Calu3 (cell line): ENCODE measurements around the gene PPP1R2. TPM values are rescaled to one million over a fixed set of nuclear protein-coding genes. Genes with fewer than 3 reads are reported as not detected.

Source experiments
- BruUV-seq: library from RNA; stranded (reverse); fragments of 400-500 nt; replicated peaks from 2 replicates; lab custom pipeline; 2021; lab: Mats Ljungman, UMichigan
- CTCF ChIA-PET: fragments of 300-600 bp; sonication (Branson Sonifier 250); formaldehyde crosslinking; loops from one replicate; lab custom pipeline; 2022; ENCODE audit warnings: antibody characterized with exemption; lab: Charles Lee
- DNase-seq: peaks from one replicate; pipeline ENCODE4 v3.0.0; 2022
- H3K27ac Mint-ChIP-seq: one replicate; pipeline ENCODE4 v1.8.0; 2022; ENCODE audit warnings: mixed read lengths; ENCODE audit not compliant: unreplicated experiment
- H3K27me3 Mint-ChIP-seq: one replicate; pipeline ENCODE4 v1.8.0; 2022; ENCODE audit warnings: mixed read lengths; ENCODE audit not compliant: unreplicated experiment
- H3K36me3 Mint-ChIP-seq: one replicate; pipeline ENCODE4 v1.8.0; 2022; ENCODE audit warnings: mild to moderate bottlenecking, moderate library complexity, mixed read lengths; ENCODE audit not compliant: insufficient read depth, unreplicated experiment
- H3K4me1 Mint-ChIP-seq: one replicate; pipeline ENCODE4 v1.8.0; 2022; ENCODE audit warnings: mild to moderate bottlenecking, low read depth, mixed read lengths; ENCODE audit not compliant: unreplicated experiment
- H3K4me3 Mint-ChIP-seq: one replicate; pipeline ENCODE4 v1.8.0; 2022; ENCODE audit warnings: mild to moderate bottlenecking, low read depth, moderate library complexity, mixed read lengths; ENCODE audit not compliant: unreplicated experiment
- H3K9me3 Mint-ChIP-seq: one replicate; pipeline ENCODE4 v1.8.0; 2022; ENCODE audit warnings: low read depth, mixed read lengths; ENCODE audit not compliant: unreplicated experiment
- intact Hi-C: fragments of 100-400 bp; cut with micrococcal nuclease; formaldehyde crosslinking; loops from one replicate; pipeline ENCODE4 v1.10.0; 2022; ENCODE audit not compliant: unreplicated experiment
- total RNA-seq: library from RNA; stranded (reverse); gene quantifications from 2 replicates; pipeline ENCODE4 v1.2.3, GENCODE V29; 2022
- TF ChIP-seq, protein P1 (sequence below): fragments of 200-600 bp; IDR thresholded peaks from one replicate; pipeline ENCODE4 v1.8.0; 2022; ENCODE audit warnings: antibody characterized with exemption; ENCODE audit not compliant: unreplicated experiment

PPP1R2 gene
- total RNA-seq, 1 experiment from 2014 or later: 60.6 TPM

DNA sequence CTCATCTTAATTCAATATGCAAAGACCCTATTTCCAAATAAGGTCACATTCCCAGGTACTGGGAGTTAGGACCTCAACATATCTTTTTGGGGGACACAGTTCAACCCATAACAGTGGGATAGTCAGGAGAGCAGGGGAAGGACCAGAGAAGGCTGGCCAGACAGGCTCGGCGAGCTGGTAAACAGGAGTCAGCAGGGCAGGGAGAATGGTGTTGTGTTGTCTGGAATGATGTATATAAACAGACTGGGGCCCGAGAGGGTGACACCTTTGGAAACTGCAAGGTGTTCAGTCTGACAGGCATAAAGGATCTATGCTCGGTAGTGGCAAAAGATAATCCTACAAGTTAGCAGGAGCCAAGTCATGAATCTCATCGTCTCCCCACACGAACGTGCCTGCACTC, 10.1 kb upstream of the PPP1R2 start:
- Mint-ChIP-seq H3K9me3 (no peaks in the 10 kb centered on the region), H3K4me1 (peaks cover 10% of the 10 kb centered on the region), H3K27ac (no peak overlapping the region), H3K27me3 (peaks cover 18% of the 10 kb centered on the region), H3K4me3 (no peak overlapping the region), H3K36me3 (no peaks in the 10 kb centered on the region)
- CTCF ChIA-PET: no interaction called here
- TF ChIP-seq, protein P1, sequence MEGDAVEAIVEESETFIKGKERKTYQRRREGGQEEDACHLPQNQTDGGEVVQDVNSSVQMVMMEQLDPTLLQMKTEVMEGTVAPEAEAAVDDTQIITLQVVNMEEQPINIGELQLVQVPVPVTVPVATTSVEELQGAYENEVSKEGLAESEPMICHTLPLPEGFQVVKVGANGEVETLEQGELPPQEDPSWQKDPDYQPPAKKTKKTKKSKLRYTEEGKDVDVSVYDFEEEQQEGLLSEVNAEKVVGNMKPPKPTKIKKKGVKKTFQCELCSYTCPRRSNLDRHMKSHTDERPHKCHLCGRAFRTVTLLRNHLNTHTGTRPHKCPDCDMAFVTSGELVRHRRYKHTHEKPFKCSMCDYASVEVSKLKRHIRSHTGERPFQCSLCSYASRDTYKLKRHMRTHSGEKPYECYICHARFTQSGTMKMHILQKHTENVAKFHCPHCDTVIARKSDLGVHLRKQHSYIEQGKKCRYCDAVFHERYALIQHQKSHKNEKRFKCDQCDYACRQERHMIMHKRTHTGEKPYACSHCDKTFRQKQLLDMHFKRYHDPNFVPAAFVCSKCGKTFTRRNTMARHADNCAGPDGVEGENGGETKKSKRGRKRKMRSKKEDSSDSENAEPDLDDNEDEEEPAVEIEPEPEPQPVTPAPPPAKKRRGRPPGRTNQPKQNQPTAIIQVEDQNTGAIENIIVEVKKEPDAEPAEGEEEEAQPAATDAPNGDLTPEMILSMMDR: no peak
- no TSS peak for BruUV-seq
- intact Hi-C loops: no loop called here
- no peak for DNase-seq

DNA sequence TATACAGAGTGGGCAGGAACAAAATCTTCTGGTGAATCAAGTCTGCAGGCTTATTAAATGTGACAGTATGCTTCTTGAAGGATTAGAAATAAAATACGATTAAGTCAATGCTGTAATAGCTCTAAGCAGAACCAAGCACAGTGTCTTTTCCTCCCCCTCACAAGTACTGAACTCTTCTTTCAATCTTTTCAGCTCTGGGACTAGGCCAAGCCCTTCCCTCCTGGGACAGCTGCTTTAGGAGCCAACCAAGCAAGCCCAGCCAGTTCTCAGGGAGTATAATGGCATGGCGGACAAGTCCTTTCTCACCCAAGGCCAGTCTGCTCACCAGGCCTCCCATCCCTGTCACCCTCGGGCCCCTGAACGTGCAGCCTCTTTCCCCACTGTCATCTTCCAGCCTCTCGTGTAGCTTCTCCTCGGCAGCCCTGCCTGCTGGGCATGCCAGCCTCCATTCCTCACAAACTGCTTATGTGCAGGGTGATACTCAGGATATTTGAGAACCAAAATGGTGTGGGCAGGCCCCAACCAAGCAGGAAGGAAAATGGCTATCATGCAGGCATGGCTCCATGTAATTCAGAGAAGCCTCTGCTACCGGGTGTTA, 8.4 kb upstream of the PPP1R2 start:
- intact Hi-C loops: no loop called here
- BruUV-seq: no TSS peak
- TF ChIP-seq, protein P1: no peak
- Mint-ChIP-seq H3K27ac (no peak overlapping the region), H3K4me3 (no peak overlapping the region), H3K4me1 (peaks cover 19% of the 10 kb centered on the region), H3K36me3 (no peaks in the 10 kb centered on the region), H3K9me3 (no peaks in the 10 kb centered on the region), H3K27me3 (peaks cover 15% of the 10 kb centered on the region)
- no peak for DNase-seq
- CTCF ChIA-PET: interaction anchor here (1.2 kb wide), 1 partner anchor 9 kb away, joined by 3 read pairs; no protein-coding TSS in a partner anchor

DNA sequence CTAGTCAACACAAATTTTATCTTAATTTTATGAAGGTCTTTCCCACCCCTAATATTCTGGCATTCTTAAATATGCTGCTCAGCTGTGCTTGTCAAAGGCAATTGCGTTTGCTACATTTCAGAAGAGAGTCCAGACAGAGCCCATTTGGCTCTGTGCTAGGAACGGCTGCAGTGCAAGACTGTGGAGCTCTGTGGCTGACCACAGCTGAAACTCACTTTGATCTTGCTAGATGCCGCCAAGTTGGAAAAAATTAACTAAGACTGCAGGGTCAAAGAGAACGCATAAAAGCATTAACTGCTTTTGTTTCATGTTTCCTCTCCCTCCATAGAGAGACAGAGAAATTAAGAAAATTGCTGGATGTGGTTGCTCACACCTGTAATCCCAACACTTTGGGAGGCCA, 7.6 kb upstream of the PPP1R2 start:
- H3K9me3 Mint-ChIP-seq: no peaks in the 10 kb centered on the region
- no TSS peak for BruUV-seq
- H3K36me3 Mint-ChIP-seq: no peaks in the 10 kb centered on the region
- TF ChIP-seq, protein P1: no peak
- peaks cover 27% of the 10 kb centered on the region for H3K4me1 Mint-ChIP-seq
- H3K4me3 Mint-ChIP-seq: no peak overlapping the region
- H3K27ac Mint-ChIP-seq: no peak overlapping the region
- CTCF ChIA-PET: interaction anchor here (1.2 kb wide), 1 partner anchor 10 kb away, joined by 3 read pairs; no protein-coding TSS in a partner anchor
- peaks cover 8% of the 10 kb centered on the region for H3K27me3 Mint-ChIP-seq
- intact Hi-C loops: no loop called here
- DNase-seq: no peak

DNA sequence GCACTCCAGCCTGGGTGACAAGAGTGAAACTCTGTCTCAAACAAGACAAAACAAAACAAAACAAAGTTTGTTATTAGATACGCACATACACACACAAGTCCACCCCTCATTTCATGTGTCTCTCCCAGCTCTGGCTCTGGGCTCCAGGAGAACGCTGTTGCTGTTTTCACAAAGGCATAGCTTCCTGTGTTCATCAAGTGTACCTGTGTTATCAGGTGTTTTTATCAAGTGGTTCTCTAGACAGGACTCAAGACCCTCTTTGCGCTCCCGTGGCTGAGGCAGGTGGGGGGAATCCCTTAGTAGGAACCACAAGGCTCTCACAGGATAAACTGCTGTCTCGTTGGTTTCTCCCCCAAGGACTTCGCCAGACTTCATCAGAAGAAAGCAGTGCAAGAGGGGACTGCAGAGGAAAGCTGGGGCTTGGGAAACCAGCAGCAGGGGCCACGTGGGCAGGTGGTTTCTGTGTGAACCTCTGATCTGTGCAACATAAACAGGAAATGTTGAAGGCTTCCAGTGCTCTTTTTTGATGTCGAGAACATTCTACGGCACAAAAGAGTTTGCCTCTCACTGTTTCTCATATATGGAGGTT, 6.9 kb upstream of the PPP1R2 start:
- Mint-ChIP-seq H3K4me1 (peaks cover 29% of the 10 kb centered on the region), H3K4me3 (no peak overlapping the region), H3K36me3 (no peaks in the 10 kb centered on the region), H3K9me3 (no peaks in the 10 kb centered on the region), H3K27ac (no peak overlapping the region), H3K27me3 (peaks cover under 1% of the 10 kb centered on the region)
- no TSS peak for BruUV-seq
- intact Hi-C loops: no loop called here
- TF ChIP-seq, protein P1: no peak
- DNase-seq: no peak
- CTCF ChIA-PET: interaction anchor here (0.7 kb wide), 1 partner anchor 416 kb away, joined by 3 read pairs; no protein-coding TSS in a partner anchor
